Stomach (tissue), 9 donors: ENCODE data around the gene PON2. TPM values are rescaled to one million over a fixed set of nuclear protein-coding genes. Genes with fewer than 3 reads are reported as not detected.
A peak's percentile ranks its signal among the peaks of the same experiment; 100 is the strongest.

Experiments used
- DNase-seq, 2 donors: peaks; one replicate each; pipeline versions ENCODE4 v3.0.0 to v3.0.0-alpha.2; 2013 to 2019
- H3K27ac ChIP-seq, 5 donors: fragments of 200-600 bp in 4 of 5; sonication (generic) in 4 of 5; one replicate each; pipeline ENCODE4 v1.5.1; 2013 to 2019; ENCODE audit warnings: mild to moderate bottlenecking in 1 of 5, moderate library complexity in 1 of 5
- H3K27me3 ChIP-seq, 3 donors: fragments of 200-600 bp; sonication (generic); one replicate each; pipeline ENCODE4 v1.5.1; 2017 to 2019; ENCODE audit warnings: mixed run types in 1 of 3
- H3K36me3 ChIP-seq, 4 donors: fragments of 200-600 bp; sonication (generic); 1 replicate in 3 of 4; 2 replicates in 1 of 4; pipeline ENCODE4 v1.5.1; 2016 to 2019
- H3K4me1 ChIP-seq, 4 donors: fragments of 200-600 bp; sonication (generic); one replicate each; pipeline ENCODE4 v1.5.1; 2016 to 2019
- H3K4me3 ChIP-seq, 4 donors: fragments of 200-600 bp; sonication (generic) in 3 of 4; one replicate each; pipeline ENCODE4 v1.5.1; 2016 to 2019; ENCODE audit warnings: mild to moderate bottlenecking in 1 of 4
- H3K9me3 ChIP-seq, 4 donors: fragments of 200-600 bp; sonication (generic); one replicate each; pipeline ENCODE4 v1.5.1; 2016 to 2019
- EP300 ChIP-seq: sonication (generic); formaldehyde crosslinking; IDR thresholded peaks from one replicate; pipeline ENCODE4 v1.6.1; 2017; ENCODE audit warnings: antibody characterized with exemption
- POLR2A ChIP-seq, 4 donors: fragments of 450-650 bp; IDR thresholded peaks; one replicate each; pipeline ENCODE4 v1.6.1; 2016; ENCODE audit warnings: antibody characterized with exemption in 4 of 4, control low read depth in 2 of 4, mild to moderate bottlenecking in 1 of 4, moderate library complexity in 1 of 4
- POLR2AphosphoS5 ChIP-seq, 3 donors: sonication (generic); formaldehyde crosslinking; IDR thresholded peaks; one replicate each; pipeline ENCODE4 v1.6.1; 2016; ENCODE audit warnings: antibody characterized with exemption in 3 of 3
- WGBS, 5 donors: extraction: QIAGEN DNeasy Blood & Tissue Kit in 3 of 5; methylation state at CpG; one replicate each; pipeline versions ENCODE4 v1.1.5 to v1.1.7; 2013 to 2018; 5-methylcytosine and 5-hydroxymethylcytosine counted together
- intact Hi-C: fragments of 100-400 bp; cut with DNase I; formaldehyde crosslinking; loops from one replicate; pipeline ENCODE4 v1.15.1; 2023; ENCODE audit warnings: low total_unique reads
- polyA plus RNA-seq, 3 donors: library from polyadenylated mRNA; stranded (reverse); fragments of 200-250 nt; gene quantifications; one replicate each; pipeline ENCODE4 v1.2.3, GENCODE V29; 2013
- total RNA-seq, 5 donors: library from RNA; depleted of rRNA; stranded (reverse); fragments of >200 nt; gene quantifications; one replicate each; pipeline versions ENCODE4 v1.1.0 to v1.2.3, GENCODE V29; 2014 to 2016
- TF ChIP-seq, protein P1 (sequence below), 7 experiments: fragments of 450-650 bp in 4 of 7; fragments of 200-600 bp in 3 of 7; sonication (generic) in 3 of 7; IDR thresholded peaks; one replicate each; pipeline ENCODE4 v1.5.1; 2016 to 2019; ENCODE audit warnings: antibody characterized with exemption in 7 of 7, control low read depth in 2 of 7, mild to moderate bottlenecking in 1 of 7
- donor health status: healthy with polysubstance abuse.
- donor health status: Bipolar disorder and iron deficiency.
- donor health status: healthy.

The PON2 gene
- total and polyA plus RNA-seq, 8 donors = 6.3 to 151 (median 34.0) TPM

DNA sequence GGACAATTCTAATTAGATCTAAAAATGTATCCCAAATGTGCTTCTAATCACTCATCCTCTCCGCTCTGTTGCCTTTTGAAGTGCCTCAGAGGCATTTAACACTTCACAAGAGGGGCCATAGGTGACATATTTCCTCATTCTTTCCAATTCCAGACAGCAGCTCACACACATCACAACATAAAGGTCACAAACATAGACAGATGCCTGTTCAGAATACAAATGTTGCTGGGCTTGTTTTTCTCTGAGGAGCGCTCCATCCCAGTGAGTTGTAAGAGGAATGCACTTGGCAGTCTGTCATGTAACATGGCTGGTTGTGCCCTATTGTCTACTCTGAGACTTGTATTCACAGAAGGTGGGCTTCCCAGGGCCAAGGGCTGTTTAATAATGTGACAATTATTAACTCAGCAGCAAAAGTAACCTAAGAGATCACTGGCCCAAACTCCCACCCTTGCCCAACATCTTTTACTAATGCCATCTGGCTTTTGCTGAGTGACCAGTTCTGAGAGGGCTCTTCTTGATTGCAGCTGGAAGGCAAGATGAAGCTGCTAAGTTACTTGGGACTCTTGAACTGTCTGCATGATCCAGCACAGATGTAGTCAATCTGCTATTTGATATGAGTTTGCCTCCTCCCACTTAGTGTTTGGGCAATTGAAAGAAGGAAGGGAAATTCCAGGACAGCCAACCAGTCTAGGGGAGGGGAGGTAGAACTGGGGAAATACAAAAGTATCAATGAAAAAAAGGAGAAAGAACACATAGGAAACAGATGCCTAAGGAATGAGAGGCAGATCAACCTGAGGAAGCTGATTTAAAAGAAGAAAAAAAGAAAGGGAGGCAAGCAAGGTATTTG, 13.6 kb downstream of the PON2 start:
- intact Hi-C loops = no loop called here
- H3K4me3 ChIP-seq = no peak overlapping the region
- DNase-seq = peak in 1 of 2 donors; percentile 34
- TF ChIP-seq POLR2A (IDR thresholded peaks at IDR 0.05) (no peak), POLR2AphosphoS5 (IDR thresholded peaks at IDR 0.05) (no peak), EP300 (no peak)
- TF ChIP-seq, protein P1, sequence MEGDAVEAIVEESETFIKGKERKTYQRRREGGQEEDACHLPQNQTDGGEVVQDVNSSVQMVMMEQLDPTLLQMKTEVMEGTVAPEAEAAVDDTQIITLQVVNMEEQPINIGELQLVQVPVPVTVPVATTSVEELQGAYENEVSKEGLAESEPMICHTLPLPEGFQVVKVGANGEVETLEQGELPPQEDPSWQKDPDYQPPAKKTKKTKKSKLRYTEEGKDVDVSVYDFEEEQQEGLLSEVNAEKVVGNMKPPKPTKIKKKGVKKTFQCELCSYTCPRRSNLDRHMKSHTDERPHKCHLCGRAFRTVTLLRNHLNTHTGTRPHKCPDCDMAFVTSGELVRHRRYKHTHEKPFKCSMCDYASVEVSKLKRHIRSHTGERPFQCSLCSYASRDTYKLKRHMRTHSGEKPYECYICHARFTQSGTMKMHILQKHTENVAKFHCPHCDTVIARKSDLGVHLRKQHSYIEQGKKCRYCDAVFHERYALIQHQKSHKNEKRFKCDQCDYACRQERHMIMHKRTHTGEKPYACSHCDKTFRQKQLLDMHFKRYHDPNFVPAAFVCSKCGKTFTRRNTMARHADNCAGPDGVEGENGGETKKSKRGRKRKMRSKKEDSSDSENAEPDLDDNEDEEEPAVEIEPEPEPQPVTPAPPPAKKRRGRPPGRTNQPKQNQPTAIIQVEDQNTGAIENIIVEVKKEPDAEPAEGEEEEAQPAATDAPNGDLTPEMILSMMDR (IDR thresholded peaks at IDR 0.05) = no peak
- no peaks in the 10 kb centered on the region for H3K9me3 ChIP-seq
- H3K4me1 ChIP-seq = peaks cover 0 to 24% (median 4%) of the 10 kb centered on the region in 4 donors
- H3K27ac ChIP-seq = no peak overlapping the region
- WGBS, 5 donors = 86 to 91% (median 91%) methylated on average over 2 of the region's 2 CpGs
- H3K27me3 ChIP-seq = no peaks in the 10 kb centered on the region
- H3K36me3 ChIP-seq = peaks cover 0 to 16% (median 7%) of the 10 kb centered on the region in 4 donors

DNA sequence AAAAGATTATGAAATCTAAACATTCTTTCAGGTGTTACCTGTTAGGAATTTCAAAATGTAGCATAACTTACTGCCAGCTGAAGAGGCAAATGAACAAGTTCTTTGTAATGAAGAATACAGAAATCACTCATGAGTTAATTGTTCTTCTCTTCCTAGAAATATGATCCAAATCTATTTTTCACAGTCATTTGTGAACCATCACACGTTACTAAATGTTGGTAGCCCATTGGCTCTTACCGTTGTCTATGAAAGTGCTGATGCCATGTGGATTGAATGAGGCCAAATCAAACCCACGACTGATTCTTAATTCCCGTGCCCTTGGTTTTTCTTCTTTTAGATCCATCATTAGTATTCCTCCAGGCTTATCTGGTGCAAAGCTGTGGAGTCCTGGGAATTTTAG, 22.8 kb downstream of the PON2 start:
- H3K4me3 ChIP-seq = no peak overlapping the region
- no peak for DNase-seq
- no peaks in the 10 kb centered on the region for H3K27me3 ChIP-seq
- intact Hi-C loops = no loop called here
- no peaks in the 10 kb centered on the region for H3K9me3 ChIP-seq
- 86 to 94% (median 88%) methylated on average over 4 of the region's 4 CpGs for WGBS, 5 donors
- no peak for TF ChIP-seq POLR2A (IDR thresholded peaks at IDR 0.05)
- TF ChIP-seq, protein P1 (IDR thresholded peaks at IDR 0.05) = no peak
- no peak for TF ChIP-seq POLR2AphosphoS5 (IDR thresholded peaks at IDR 0.05)
- no peak for TF ChIP-seq EP300
- peaks cover 11 to 62% (median 48%) of the 10 kb centered on the region in 4 donors for H3K36me3 ChIP-seq
- H3K27ac ChIP-seq = no peak overlapping the region
- H3K4me1 ChIP-seq = no peaks in the 10 kb centered on the region

DNA sequence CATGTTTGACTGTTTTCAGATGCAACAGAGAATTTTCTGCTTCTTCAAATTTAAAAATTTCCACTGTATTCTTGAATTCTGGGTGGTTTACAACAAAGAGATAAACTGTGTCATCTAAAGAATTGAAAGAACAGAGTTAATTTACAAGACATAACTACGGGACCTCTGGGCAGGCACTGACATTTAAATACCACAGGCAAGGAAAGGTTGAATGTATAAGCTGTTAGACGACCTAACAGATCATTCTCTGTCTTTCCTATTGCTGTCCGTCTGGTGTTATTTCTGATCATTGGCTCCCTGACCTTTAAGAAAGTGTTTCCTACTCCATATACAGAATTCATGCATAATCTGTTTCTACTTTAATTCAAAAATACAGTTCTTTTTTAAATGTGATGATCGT, 23.2 kb downstream of the PON2 start:
- Histone ChIP-seq H3K27me3 (no peaks in the 10 kb centered on the region), H3K36me3 (peaks cover 11 to 66% (median 50%) of the 10 kb centered on the region in 4 donors), H3K9me3 (no peaks in the 10 kb centered on the region), H3K4me3 (no peak overlapping the region), H3K4me1 (no peaks in the 10 kb centered on the region), H3K27ac (no peak overlapping the region)
- 74 to 90% (median 83%) methylated on average over 4 of the region's 4 CpGs for WGBS, 5 donors
- DNase-seq = no peak
- TF ChIP-seq POLR2AphosphoS5 (IDR thresholded peaks at IDR 0.05) (no peak), EP300 (no peak), POLR2A (IDR thresholded peaks at IDR 0.05) (no peak)
- TF ChIP-seq, protein P1 (IDR thresholded peaks at IDR 0.05) = no peak
- intact Hi-C loops = no loop called here

- H3K36me3 ChIP-seq = peaks cover 11 to 70% (median 54%) of the 10 kb centered on the region in 4 donors
Measured at GRCh38 chr7:95411036-95411435, 23.8 kb downstream of the PON2 start.

More at GRCh38 chr7:95411036-95411435, 23.8 kb downstream of the PON2 start:
- H3K27ac ChIP-seq = no peak overlapping the region
- DNase-seq = no peak
- H3K4me1 ChIP-seq = no peaks in the 10 kb centered on the region
- 94 to 99% (median 97%) methylated on average over 3 of the region's 3 CpGs for WGBS, 5 donors
- no peak overlapping the region for H3K4me3 ChIP-seq
- no peaks in the 10 kb centered on the region for H3K27me3 ChIP-seq
- intact Hi-C loops = no loop called here
- no peaks in the 10 kb centered on the region for H3K9me3 ChIP-seq
- TF ChIP-seq POLR2A (IDR thresholded peaks at IDR 0.05) = no peak
- no peak for TF ChIP-seq EP300
- TF ChIP-seq, protein P1 (IDR thresholded peaks at IDR 0.05) = no peak
- TF ChIP-seq POLR2AphosphoS5 (IDR thresholded peaks at IDR 0.05) = no peak
